ENCODE data around the gene SGCA. TPM values are rescaled to one million over a fixed set of nuclear protein-coding genes. Genes with fewer than 3 reads are reported as not detected.

The SGCA gene
- total and polyA plus RNA-seq, 2 of the 13 experiments (the other 11 are each of a cell fraction or from before 2014, with no cell fraction given), result not detected

DNA sequence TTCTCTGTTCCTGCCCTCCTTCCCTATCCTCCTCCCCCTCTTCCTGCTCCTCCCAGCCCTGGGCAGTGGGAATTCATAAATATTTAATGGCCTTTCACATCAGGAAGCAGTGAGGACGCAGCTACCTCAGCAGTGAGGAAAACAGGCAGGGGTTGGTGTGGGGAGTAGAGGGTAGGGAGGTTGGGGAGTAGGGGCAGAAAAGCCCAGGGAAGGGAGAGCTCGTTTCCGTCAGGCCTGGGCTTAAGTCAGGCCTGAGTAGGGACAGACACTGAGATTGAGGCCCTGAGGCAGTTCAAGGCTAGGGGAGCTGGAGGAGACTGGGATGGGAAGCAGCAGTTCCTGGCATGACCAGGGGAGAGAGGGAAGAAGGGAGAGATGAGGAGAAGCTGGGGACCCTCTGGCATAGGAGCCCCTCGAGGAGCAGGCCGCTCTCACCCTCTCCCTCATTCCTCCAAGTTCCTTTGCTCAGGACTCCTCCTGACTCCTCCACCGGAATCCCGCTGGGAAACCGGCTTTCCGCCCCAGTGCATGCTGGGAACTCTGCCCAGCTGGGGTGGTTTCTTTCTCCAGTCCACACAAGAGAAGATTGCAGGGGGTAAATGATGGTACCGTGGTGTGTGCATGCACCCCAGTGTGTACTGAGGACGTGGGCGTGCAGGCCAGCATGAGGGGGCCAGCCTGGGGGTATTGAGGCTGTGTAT is 42.0 kb upstream of the SGCA start (continued):
- TF ChIP-seq ZNF687 (CRISPR knock-in tag; IDR thresholded peaks at IDR 0.05) (peak; percentile 78), ZNF44 (CRISPR knock-in tag; IDR thresholded peaks at IDR 0.05) (peak; percentile 13; the same call in 1 of the 2 replicates), ZNF263 (CRISPR knock-in tag; IDR thresholded peaks at IDR 0.05) (peak; percentile 96), KIAA2018 (CRISPR knock-in tag; IDR thresholded peaks at IDR 0.05; ENCODE audit: borderline replicate concordance) (no peak), ZNF747 (CRISPR knock-in tag; IDR thresholded peaks at IDR 0.05; ENCODE audit: borderline replicate concordance) (no peak), ZNF441 (CRISPR knock-in tag; IDR thresholded peaks at IDR 0.05; ENCODE audit: borderline replicate concordance) (no peak), TCF7L2 (IDR thresholded peaks at IDR 0.05; ENCODE audit: low read depth, low read length) (no peak), ZNF20 (CRISPR knock-in tag; IDR thresholded peaks at IDR 0.05) (no peak), ATAD3A (CRISPR knock-in tag; IDR thresholded peaks at IDR 0.05) (no peak), ZNF704 (CRISPR knock-in tag; IDR thresholded peaks at IDR 0.05; ENCODE audit: borderline replicate concordance) (no peak), MEIS2 (CRISPR knock-in tag; IDR thresholded peaks at IDR 0.05) (no peak), SOX5 (CRISPR knock-in tag; IDR thresholded peaks at IDR 0.05; ENCODE audit: borderline replicate concordance) (no peak)
- TF ChIP-seq, protein P1, sequence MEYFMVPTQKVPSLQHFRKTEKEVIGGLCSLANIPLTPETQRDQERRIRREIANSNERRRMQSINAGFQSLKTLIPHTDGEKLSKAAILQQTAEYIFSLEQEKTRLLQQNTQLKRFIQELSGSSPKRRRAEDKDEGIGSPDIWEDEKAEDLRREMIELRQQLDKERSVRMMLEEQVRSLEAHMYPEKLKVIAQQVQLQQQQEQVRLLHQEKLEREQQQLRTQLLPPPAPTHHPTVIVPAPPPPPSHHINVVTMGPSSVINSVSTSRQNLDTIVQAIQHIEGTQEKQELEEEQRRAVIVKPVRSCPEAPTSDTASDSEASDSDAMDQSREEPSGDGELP (IDR thresholded peaks at IDR 0.05; ENCODE audit: borderline replicate concordance, low read depth), result peak; percentile 48; the same call in 1 of the 2 replicates
- TF ChIP-seq, protein P2, sequence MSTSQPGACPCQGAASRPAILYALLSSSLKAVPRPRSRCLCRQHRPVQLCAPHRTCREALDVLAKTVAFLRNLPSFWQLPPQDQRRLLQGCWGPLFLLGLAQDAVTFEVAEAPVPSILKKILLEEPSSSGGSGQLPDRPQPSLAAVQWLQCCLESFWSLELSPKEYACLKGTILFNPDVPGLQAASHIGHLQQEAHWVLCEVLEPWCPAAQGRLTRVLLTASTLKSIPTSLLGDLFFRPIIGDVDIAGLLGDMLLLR (CRISPR knock-in tag; IDR thresholded peaks at IDR 0.05), result no peak
